HUES6 (cell line): ENCODE results near the gene NOVA2.
A peak's percentile ranks its signal among the peaks of the same experiment; 100 is the strongest.

Experiments used
- H3K27ac ChIP-seq: 2 replicates; pipeline ENCODE4 v1.7.0; 2013; ENCODE audit warnings: low read depth, mild to moderate bottlenecking, low read length, inconsistent platforms
- H3K27me3 ChIP-seq: 2 replicates; pipeline ENCODE4 v1.6.1; 2013; ENCODE audit warnings: low read length; ENCODE audit not compliant: control insufficient read depth, insufficient read depth
- H3K36me3 ChIP-seq: 2 replicates; pipeline ENCODE4 v1.6.1; 2013; ENCODE audit warnings: low read length; ENCODE audit not compliant: control insufficient read depth, insufficient read depth
- H3K4me1 ChIP-seq: 2 replicates; pipeline ENCODE4 v1.6.1; 2013; ENCODE audit warnings: low read length; ENCODE audit not compliant: control insufficient read depth, insufficient read depth
- H3K4me3 ChIP-seq: 2 replicates; pipeline ENCODE4 v1.5.1; 2013; ENCODE audit warnings: low read depth, low read length
- H3K9ac ChIP-seq: one replicate; pipeline ENCODE4 v1.6.1; 2013; ENCODE audit warnings: mild to moderate bottlenecking, low read length
- H3K9me3 ChIP-seq: 2 replicates; pipeline ENCODE4 v1.6.1; 2013; ENCODE audit warnings: low read depth, low read length; ENCODE audit not compliant: control insufficient read depth, insufficient read depth

The NOVA2 gene

DNA sequence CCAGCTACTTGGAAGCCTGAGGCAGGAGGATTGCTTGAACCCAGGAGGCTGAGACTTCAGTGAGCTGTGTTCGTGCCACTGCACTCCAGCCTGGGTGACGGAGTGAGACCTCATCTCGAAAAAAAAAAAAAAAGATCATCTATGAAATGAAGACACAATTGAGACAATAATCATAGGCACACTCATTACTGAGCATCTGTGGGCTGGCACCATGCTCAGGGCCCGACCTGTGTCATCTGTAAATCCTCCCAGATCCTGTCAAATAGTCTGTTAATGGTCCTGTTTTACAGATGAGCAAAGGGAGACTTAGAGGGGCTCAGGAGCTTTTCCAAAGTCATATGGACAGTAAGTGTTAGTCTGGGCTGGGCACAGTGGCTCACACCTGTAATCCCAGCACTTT is 54.9 kb downstream of the NOVA2 start:
- Histone ChIP-seq H3K27me3 (no peaks in the 10 kb centered on the region; the same call in 1 of the 2 replicates), H3K27ac (no peak overlapping the region), H3K4me3 (no peak overlapping the region), H3K36me3 (no peaks in the 10 kb centered on the region), H3K9me3 (no peaks in the 10 kb centered on the region), H3K4me1 (no peaks in the 10 kb centered on the region), H3K9ac (no peak overlapping the region)

DNA sequence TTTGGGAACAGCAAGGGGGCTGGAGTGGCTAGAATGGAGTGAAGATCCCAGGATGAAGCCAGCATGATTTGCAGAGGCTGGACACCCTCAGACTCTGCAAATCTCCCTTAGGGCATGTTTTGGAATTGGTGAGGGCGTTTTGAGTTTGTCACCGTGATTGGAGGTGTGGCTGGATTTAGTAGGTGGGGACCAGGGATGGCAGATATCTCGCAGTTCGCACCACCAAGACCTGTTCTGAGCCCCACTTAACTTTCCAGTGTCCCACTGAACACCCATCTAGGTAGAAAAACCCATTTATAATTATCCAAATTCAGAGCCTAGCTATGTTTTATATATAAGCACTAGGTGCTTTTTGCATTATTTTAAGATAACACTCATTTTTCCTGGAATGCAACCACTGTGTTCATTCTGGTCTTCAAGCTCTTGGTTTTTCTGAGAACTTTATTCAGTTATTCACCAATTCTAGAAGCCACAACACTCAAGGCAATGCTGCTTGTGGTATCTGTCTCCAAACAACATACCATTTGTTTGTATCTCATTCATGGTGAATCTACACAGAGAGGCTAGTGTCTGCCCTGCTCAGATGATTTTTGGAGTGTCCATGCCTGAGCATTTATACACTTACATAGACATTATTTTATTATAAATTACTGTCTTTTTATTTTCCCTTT is 56.1 kb downstream of the NOVA2 start:
- no peaks in the 10 kb centered on the region for H3K9me3 ChIP-seq
- H3K4me1 ChIP-seq: no peaks in the 10 kb centered on the region
- H3K27me3 ChIP-seq: no peaks in the 10 kb centered on the region; the same call in 1 of the 2 replicates
- no peak overlapping the region for H3K27ac ChIP-seq
- no peak overlapping the region for H3K9ac ChIP-seq
- no peak overlapping the region for H3K4me3 ChIP-seq
- no peaks in the 10 kb centered on the region for H3K36me3 ChIP-seq

DNA sequence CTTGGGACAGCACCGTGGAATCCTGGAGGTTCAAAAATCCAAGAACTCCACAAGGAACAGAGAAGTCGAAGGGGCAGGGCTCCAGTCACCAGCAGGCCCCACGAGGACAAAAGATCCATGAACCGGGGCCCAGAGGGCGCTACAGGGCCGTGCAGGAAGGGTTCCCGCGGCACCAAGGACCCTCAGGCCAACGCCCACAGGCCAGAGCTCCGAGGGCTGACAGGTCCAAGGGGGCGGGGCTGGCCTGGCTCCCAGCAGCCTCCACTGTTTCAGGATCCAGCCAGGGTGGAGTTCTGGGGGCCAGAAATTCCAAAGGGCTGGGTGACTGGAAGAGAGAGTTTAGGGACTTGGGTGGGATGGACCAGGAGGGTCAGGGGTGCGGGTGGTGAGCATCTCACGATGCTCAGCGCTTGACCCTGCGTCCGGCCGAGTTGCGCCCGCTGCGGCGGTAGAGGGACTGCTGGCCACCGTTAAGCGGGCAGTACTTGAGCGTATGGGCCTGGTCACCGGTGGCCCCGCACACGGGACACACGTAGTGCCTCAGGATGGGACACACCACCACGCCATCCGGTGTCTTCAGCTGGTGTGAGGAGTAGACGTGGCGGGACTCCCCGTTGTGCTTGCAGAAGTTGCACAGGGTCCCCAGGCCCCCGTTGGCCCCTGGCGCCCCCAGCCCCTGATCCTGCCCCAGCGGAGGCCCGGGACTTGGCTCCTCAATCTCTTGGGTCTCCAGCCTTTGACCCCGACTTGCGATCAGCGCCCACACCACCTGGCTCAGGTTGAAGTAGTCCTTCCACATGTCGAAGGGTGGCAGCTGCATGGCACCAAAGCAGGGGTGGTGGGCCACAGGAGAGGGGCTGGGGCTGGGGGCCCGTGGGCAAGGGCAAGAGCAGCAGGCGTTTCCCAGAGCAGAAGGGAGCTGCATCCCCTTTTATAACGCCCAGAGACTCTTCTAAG is 59.5 kb downstream of the NOVA2 start, which contains the start of gene NANOS2:
NANOS2 (minus strand) TSS at position 905 of the 957 bp plus-strand sequence; CDS start at position 820, 85 bp downstream.
- Histone ChIP-seq H3K9me3 (no peaks in the 10 kb centered on the region), H3K27ac (no peak within 1 kb of the TSS), H3K9ac (no peak within 1 kb of the TSS), H3K36me3 (no peaks in the 10 kb centered on the region), H3K4me1 (no peaks in the 10 kb centered on the region), H3K27me3 (no peaks in the 10 kb centered on the region), H3K4me3 (no peak within 1 kb of the TSS)

DNA sequence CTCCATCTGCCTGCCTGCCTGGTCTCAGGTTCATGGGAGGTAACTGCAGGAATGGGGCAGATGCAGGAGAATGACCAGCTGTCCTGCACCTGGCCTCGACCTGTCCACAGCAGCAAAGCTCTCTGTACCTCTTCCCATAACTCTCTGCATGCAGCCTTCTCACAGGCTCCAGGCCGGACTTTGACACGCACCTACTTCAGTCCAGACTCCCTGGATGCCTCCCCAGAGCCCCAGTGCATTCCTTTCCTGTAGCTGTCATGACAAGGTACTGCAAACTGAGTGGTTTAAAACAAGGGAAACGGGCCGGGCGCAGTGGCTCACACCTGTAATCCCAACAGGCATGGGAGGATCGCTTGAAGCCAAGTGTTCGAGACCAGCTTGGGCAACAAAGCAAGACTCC is 62.4 kb downstream of the NOVA2 start:
- H3K36me3 ChIP-seq: no peaks in the 10 kb centered on the region
- no peak overlapping the region for H3K9ac ChIP-seq
- no peaks in the 10 kb centered on the region for H3K4me1 ChIP-seq
- H3K27me3 ChIP-seq: no peaks in the 10 kb centered on the region
- no peaks in the 10 kb centered on the region for H3K9me3 ChIP-seq
- H3K27ac ChIP-seq: no peak overlapping the region
- no peak overlapping the region for H3K4me3 ChIP-seq

- Histone ChIP-seq H3K9ac (no peak overlapping the region), H3K27me3 (no peaks in the 10 kb centered on the region), H3K27ac (no peak overlapping the region), H3K36me3 (no peaks in the 10 kb centered on the region), H3K4me3 (no peak overlapping the region), H3K4me1 (no peaks in the 10 kb centered on the region), H3K9me3 (no peaks in the 10 kb centered on the region)
Measured at GRCh38 chr19:45908956-45909355, 64.7 kb downstream of the NOVA2 start.

DNA sequence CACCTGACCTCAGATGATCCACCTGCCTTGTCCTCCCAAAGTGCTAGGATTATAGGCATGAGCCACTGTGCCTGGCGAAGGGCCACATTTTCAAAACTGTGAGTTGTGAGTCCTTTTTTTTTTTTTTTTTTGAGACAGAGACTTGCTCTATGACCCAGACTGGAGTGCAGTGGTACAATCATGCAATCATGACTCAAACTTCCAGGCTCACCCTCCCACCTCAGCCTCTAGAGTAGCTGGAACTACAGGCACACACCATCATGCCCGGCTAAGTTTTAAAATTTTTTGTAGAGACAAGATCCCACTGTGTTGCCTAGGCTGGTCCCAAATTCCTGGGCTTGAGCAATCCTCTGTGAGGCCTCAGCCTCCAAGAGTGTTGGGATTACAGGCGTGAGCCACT is 67.4 kb downstream of the NOVA2 start:
- Histone ChIP-seq H3K4me3 (no peak overlapping the region), H3K4me1 (no peaks in the 10 kb centered on the region), H3K9me3 (no peaks in the 10 kb centered on the region), H3K27ac (no peak overlapping the region), H3K36me3 (no peaks in the 10 kb centered on the region), H3K27me3 (peaks cover 9% of the 10 kb centered on the region), H3K9ac (no peak overlapping the region)

DNA sequence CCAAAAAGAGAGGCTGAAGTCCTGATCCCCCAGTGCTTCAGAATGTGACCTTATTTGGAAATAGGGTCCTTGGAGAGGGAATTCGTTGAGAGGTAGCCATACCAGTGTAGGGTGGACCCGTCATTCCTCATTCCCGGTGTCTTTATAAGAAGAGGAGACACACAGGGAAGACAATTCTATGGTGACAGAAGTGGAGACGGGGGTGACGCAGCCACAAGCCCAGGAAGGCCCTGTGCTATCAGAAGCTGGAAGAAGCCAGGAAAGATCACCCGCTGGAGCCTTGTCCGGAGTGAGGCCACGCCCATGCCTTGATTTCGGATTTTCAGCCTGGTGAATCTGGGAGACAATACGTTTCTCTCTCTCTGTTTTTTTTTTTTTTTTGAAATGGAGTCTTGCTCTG is 68.7 kb downstream of the NOVA2 start:
- no peaks in the 10 kb centered on the region for H3K4me1 ChIP-seq
- no peak overlapping the region for H3K9ac ChIP-seq
- peaks cover 18% of the 10 kb centered on the region for H3K27me3 ChIP-seq
- H3K27ac ChIP-seq: no peak overlapping the region
- no peaks in the 10 kb centered on the region for H3K36me3 ChIP-seq
- H3K9me3 ChIP-seq: no peaks in the 10 kb centered on the region
- no peak overlapping the region for H3K4me3 ChIP-seq

- no peaks in the 10 kb centered on the region for H3K4me1 ChIP-seq
- H3K9ac ChIP-seq: peak overlapping the region; percentile 29
- H3K27ac ChIP-seq: no peak overlapping the region
- no peaks in the 10 kb centered on the region for H3K9me3 ChIP-seq
- H3K4me3 ChIP-seq: peak overlapping the region; percentile 81
- H3K27me3 ChIP-seq: peaks cover 18% of the 10 kb centered on the region
- peaks cover 10% of the 10 kb centered on the region; the same call in 1 of the 2 replicates for H3K36me3 ChIP-seq
Measured at GRCh38 chr19:45902651-45903625, 70.7 kb downstream of the NOVA2 start.

DNA sequence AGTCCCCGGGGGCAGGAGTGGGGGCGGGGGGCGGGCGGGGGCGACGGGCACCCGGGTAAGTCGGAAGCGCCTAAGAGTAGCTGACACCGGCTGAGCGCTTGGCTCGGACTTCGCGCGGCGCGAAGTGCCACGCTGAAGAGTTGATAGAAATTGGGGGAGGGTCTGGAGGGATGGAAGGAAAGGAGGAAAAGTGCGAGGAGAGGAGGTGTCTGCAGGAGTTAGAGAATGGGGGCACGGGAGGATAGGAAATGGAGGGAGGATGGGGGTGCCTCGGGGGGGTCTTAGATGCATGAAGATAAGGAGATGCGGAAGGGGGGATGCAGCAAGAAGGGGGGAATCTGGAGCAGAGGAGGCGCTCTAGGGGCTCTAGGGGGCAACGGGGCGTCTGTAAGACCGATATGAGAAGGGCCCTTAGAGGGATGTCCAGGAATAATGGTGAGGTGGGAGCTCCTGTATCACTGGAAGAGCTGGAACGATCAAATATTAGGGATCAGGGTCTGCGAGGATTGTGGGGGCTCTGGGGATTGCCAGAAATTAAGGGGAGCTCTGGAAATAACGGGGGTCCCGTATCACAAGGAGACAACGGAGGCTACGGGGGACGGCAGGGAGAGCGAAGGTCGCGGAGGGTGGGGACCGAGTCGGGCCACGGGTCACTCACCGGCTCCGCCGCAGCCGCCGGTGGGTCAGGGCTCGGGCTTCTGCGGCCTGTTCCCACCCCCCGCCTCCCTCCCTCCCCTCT is 71.6 kb downstream of the NOVA2 start, which contains the start of gene MYPOP:
MYPOP (minus strand) TSS at position 702 of the 739 bp plus-strand sequence. CDS start 840 bp downstream, outside the sequence.
- Histone ChIP-seq H3K36me3 (peaks cover 12% of the 10 kb centered on the region; the same call in 1 of the 2 replicates), H3K27me3 (peaks cover 18% of the 10 kb centered on the region), H3K4me1 (no peaks in the 10 kb centered on the region), H3K9me3 (no peaks in the 10 kb centered on the region), H3K4me3 (peak within 1 kb of the TSS; percentile 93), H3K27ac (no peak within 1 kb of the TSS), H3K9ac (peak within 1 kb of the TSS; percentile 72)

- Histone ChIP-seq H3K27ac (no peak overlapping the region), H3K4me1 (no peaks in the 10 kb centered on the region), H3K4me3 (peak overlapping the region; percentile 93), H3K27me3 (peaks cover 18% of the 10 kb centered on the region), H3K9me3 (no peaks in the 10 kb centered on the region), H3K36me3 (peaks cover 12% of the 10 kb centered on the region; the same call in 1 of the 2 replicates), H3K9ac (peak overlapping the region; percentile 43)
Measured at GRCh38 chr19:45901432-45901911, 72.2 kb downstream of the NOVA2 start.
